ENCODE measurements around the gene TASL. TPM values are rescaled to one million over a fixed set of nuclear protein-coding genes. Genes with fewer than 3 reads are reported as not detected.

TASL gene
- polyA plus RNA-seq, 2 donors = 0.08 to 0.16 TPM

- WGBS, 2 donors = 88 to 89% methylated on average over 2 of the region's 2 CpGs
- H3K4me1 ChIP-seq (ENCODE audit: control insufficient read depth in 2 of 2, insufficient read depth in 2 of 2, low read length in 1 of 2) = no peaks in the 10 kb centered on the region
- H3K27ac ChIP-seq (ENCODE audit: low read depth in 2 of 2, low read length in 1 of 2) = no peak overlapping the region
- no peak overlapping the region for H3K4me3 ChIP-seq (ENCODE audit: low read depth in 1 of 2, low read length in 2 of 2)
- no peaks in the 10 kb centered on the region for H3K36me3 ChIP-seq (ENCODE audit: control insufficient read depth in 2 of 2, insufficient read depth in 2 of 2, low read length in 1 of 2)
- peaks cover 0 to 2% of the 10 kb centered on the region in 2 donors for H3K9me3 ChIP-seq (ENCODE audit: control insufficient read depth in 2 of 2, insufficient read depth in 1 of 2, low read depth in 1 of 2, low read length in 1 of 2)
- H3K27me3 ChIP-seq (ENCODE audit: control insufficient read depth in 1 of 2, insufficient read depth in 2 of 2, low read length in 2 of 2) = no peaks in the 10 kb centered on the region
Measured at GRCh38 chrX:30538271-30538670, 39.3 kb downstream of the TASL start.

DNA sequence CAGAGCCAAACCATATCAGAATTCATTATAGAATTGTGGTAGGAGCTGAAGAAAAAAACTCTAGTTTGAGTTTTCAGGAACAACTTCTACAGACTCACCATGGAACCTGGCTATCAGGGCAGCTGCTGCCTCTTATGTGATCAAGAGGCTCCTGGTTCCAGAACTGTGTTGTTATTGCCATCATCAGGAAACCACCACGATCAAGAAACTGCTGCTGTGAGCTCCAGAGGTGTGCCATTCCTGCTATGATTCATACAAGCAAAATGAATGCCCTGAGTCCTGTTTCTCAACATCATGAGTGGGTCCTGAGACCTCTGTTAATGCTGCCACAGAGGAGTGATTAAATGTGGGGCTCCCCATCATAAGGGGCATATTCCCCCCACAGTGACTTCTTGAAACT is 43.7 kb downstream of the TASL start:
- no peaks in the 10 kb centered on the region for H3K36me3 ChIP-seq (ENCODE audit: control insufficient read depth in 2 of 2, insufficient read depth in 2 of 2, low read length in 1 of 2)
- no peak overlapping the region for H3K27ac ChIP-seq (ENCODE audit: low read depth in 2 of 2, low read length in 1 of 2)
- H3K4me3 ChIP-seq (ENCODE audit: low read depth in 1 of 2, low read length in 2 of 2) = no peak overlapping the region
- H3K27me3 ChIP-seq (ENCODE audit: control insufficient read depth in 1 of 2, insufficient read depth in 2 of 2, low read length in 2 of 2) = no peaks in the 10 kb centered on the region
- WGBS, 2 donors = 43 to 65% methylated on average over 1 of the region's 1 CpG
- H3K4me1 ChIP-seq (ENCODE audit: control insufficient read depth in 2 of 2, insufficient read depth in 2 of 2, low read length in 1 of 2) = no peaks in the 10 kb centered on the region
- no peaks in the 10 kb centered on the region for H3K9me3 ChIP-seq (ENCODE audit: control insufficient read depth in 2 of 2, insufficient read depth in 1 of 2, low read depth in 1 of 2, low read length in 1 of 2)

GRCh38 chrX:30533266-30533665 is 44.3 kb downstream of the TASL start:
- WGBS, 2 donors = 55 to 75% methylated on average over 2 of the region's 2 CpGs
- H3K9me3 ChIP-seq (ENCODE audit: control insufficient read depth in 2 of 2, insufficient read depth in 1 of 2, low read depth in 1 of 2, low read length in 1 of 2) = no peaks in the 10 kb centered on the region
- H3K36me3 ChIP-seq (ENCODE audit: control insufficient read depth in 2 of 2, insufficient read depth in 2 of 2, low read length in 1 of 2) = no peaks in the 10 kb centered on the region
- no peak overlapping the region for H3K4me3 ChIP-seq (ENCODE audit: low read depth in 1 of 2, low read length in 2 of 2)
- no peak overlapping the region for H3K27ac ChIP-seq (ENCODE audit: low read depth in 2 of 2, low read length in 1 of 2)
- H3K4me1 ChIP-seq (ENCODE audit: control insufficient read depth in 2 of 2, insufficient read depth in 2 of 2, low read length in 1 of 2) = no peaks in the 10 kb centered on the region
- no peaks in the 10 kb centered on the region for H3K27me3 ChIP-seq (ENCODE audit: control insufficient read depth in 1 of 2, insufficient read depth in 2 of 2, low read length in 2 of 2)

- WGBS, 2 donors = 37 to 56% methylated on average over 3 of the region's 3 CpGs
- Histone ChIP-seq H3K27me3 (ENCODE audit: control insufficient read depth in 1 of 2, insufficient read depth in 2 of 2, low read length in 2 of 2) (no peaks in the 10 kb centered on the region), H3K9me3 (ENCODE audit: control insufficient read depth in 2 of 2, insufficient read depth in 1 of 2, low read depth in 1 of 2, low read length in 1 of 2) (no peaks in the 10 kb centered on the region), H3K36me3 (ENCODE audit: control insufficient read depth in 2 of 2, insufficient read depth in 2 of 2, low read length in 1 of 2) (no peaks in the 10 kb centered on the region), H3K4me3 (ENCODE audit: low read depth in 1 of 2, low read length in 2 of 2) (no peak overlapping the region), H3K27ac (ENCODE audit: low read depth in 2 of 2, low read length in 1 of 2) (no peak overlapping the region), H3K4me1 (ENCODE audit: control insufficient read depth in 2 of 2, insufficient read depth in 2 of 2, low read length in 1 of 2) (no peaks in the 10 kb centered on the region)
Measured at GRCh38 chrX:30530606-30531005, 47.0 kb downstream of the TASL start.

- H3K27ac ChIP-seq (ENCODE audit: low read depth in 2 of 2, low read length in 1 of 2) = no peak overlapping the region
- no peaks in the 10 kb centered on the region for H3K36me3 ChIP-seq (ENCODE audit: control insufficient read depth in 2 of 2, insufficient read depth in 2 of 2, low read length in 1 of 2)
- 77 to 84% methylated on average over 4 of the region's 4 CpGs for WGBS, 2 donors
- no peaks in the 10 kb centered on the region for H3K9me3 ChIP-seq (ENCODE audit: control insufficient read depth in 2 of 2, insufficient read depth in 1 of 2, low read depth in 1 of 2, low read length in 1 of 2)
- H3K4me3 ChIP-seq (ENCODE audit: low read depth in 1 of 2, low read length in 2 of 2) = no peak overlapping the region
- H3K4me1 ChIP-seq (ENCODE audit: control insufficient read depth in 2 of 2, insufficient read depth in 2 of 2, low read length in 1 of 2) = no peaks in the 10 kb centered on the region
- no peaks in the 10 kb centered on the region for H3K27me3 ChIP-seq (ENCODE audit: control insufficient read depth in 1 of 2, insufficient read depth in 2 of 2, low read length in 2 of 2)
Measured at GRCh38 chrX:30525732-30526131, 51.8 kb downstream of the TASL start.

DNA sequence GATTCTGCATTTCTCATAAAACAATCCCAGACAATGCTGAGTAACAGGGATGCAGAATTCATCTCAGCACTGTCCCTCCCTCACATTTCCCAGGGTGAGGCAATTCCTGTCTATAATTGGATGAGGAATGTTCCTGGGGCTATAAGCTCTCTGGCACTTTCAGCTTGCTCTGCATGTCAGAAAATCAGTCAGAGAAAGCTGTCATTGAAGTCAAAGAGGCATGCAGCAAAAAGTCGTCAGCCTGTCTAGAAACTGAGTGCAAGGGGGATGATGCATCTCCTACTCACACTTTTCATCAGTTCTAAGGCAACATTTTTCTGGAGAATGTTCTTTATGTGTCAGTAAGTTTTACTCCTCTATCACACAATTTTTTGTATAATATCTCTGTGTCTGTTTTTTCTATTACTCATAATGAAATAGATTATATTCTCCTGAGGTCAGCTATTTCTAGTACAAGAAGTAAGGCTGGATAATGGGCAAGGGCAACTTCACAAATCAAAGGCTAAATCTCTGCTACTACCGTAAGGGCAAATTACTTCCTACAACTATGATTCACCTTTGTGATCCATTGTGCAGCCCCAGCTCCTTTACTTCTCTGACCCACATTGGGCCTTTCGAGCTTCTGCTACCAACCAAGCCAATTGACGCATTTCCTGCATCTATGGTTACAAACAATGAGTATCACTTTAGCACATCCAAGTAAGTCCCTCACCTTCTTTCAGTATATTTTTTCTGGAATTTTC is 56.0 kb downstream of the TASL start:
- Histone ChIP-seq H3K36me3 (ENCODE audit: control insufficient read depth in 2 of 2, insufficient read depth in 2 of 2, low read length in 1 of 2) (no peaks in the 10 kb centered on the region), H3K27me3 (ENCODE audit: control insufficient read depth in 1 of 2, insufficient read depth in 2 of 2, low read length in 2 of 2) (no peaks in the 10 kb centered on the region), H3K27ac (ENCODE audit: low read depth in 2 of 2, low read length in 1 of 2) (no peak overlapping the region), H3K9me3 (ENCODE audit: control insufficient read depth in 2 of 2, insufficient read depth in 1 of 2, low read depth in 1 of 2, low read length in 1 of 2) (no peaks in the 10 kb centered on the region), H3K4me3 (ENCODE audit: low read depth in 1 of 2, low read length in 2 of 2) (no peak overlapping the region), H3K4me1 (ENCODE audit: control insufficient read depth in 2 of 2, insufficient read depth in 2 of 2, low read length in 1 of 2) (no peaks in the 10 kb centered on the region)
- 67 to 70% methylated on average over 4 of the region's 4 CpGs for WGBS, 2 donors

DNA sequence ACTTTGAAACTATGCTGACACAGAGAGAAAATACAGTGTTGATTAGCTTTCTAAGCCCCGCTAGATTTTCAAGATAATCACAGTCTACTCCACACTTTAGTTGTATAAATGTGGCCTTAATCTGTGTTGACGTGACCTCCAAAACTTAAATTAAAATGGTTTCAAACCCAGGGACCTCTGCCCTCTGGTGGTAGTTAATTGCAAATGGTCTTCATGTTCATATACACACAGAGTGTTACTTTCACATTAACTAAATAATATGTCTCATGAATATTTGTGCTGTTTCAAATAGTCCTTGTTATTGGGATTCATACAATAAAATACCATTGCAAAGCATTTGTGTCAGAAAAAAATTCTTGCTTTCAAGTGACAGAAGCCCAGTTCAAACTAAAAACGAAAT is 64.3 kb downstream of the TASL start:
- Histone ChIP-seq H3K27ac (ENCODE audit: low read depth in 2 of 2, low read length in 1 of 2) (no peak overlapping the region), H3K9me3 (ENCODE audit: control insufficient read depth in 2 of 2, insufficient read depth in 1 of 2, low read depth in 1 of 2, low read length in 1 of 2) (no peaks in the 10 kb centered on the region), H3K36me3 (ENCODE audit: control insufficient read depth in 2 of 2, insufficient read depth in 2 of 2, low read length in 1 of 2) (no peaks in the 10 kb centered on the region), H3K27me3 (ENCODE audit: control insufficient read depth in 1 of 2, insufficient read depth in 2 of 2, low read length in 2 of 2) (no peaks in the 10 kb centered on the region), H3K4me3 (ENCODE audit: low read depth in 1 of 2, low read length in 2 of 2) (no peak overlapping the region), H3K4me1 (ENCODE audit: control insufficient read depth in 2 of 2, insufficient read depth in 2 of 2, low read length in 1 of 2) (no peaks in the 10 kb centered on the region)
- WGBS, 2 donors = 43 to 51% methylated on average over 3 of the region's 3 CpGs

Other genes with a start within 250 kb of the TASL start
- gene GK, start 75.7 kb upstream of the TASL start, polyA plus RNA-seq = 1 to 10 TPM; 3.4 to 6.9 TPM